K562 (cell line): ENCODE measurements around the gene SOWAHD. TPM values are rescaled to one million over a fixed set of nuclear protein-coding genes. Genes with fewer than 3 reads are reported as not detected.

Experiments
- ATAC-seq: fragments of 200-7000 bp; cut with Tn5 transposase; 3 replicates; pipeline ENCODE4 v1.9.1; 2020; ENCODE audit warnings: moderate library complexity
- BruUV-seq: library from RNA; stranded (reverse); fragments of 400-500 nt; replicated peaks from 2 replicates; lab custom pipeline; 2021; lab: Mats Ljungman, UMichigan
- CTCF ChIA-PET: fragments of 300-600 bp; formaldehyde crosslinking; extraction: SDS; loops from one replicate; lab custom pipeline; 2021; ENCODE audit warnings: low intra/inter-chr PET ratio; lab: Yijun Ruan, JAX
- POLR2A ChIA-PET: fragments of 300-600, 350-650 bp; sonication (Branson Sonifier 250); formaldehyde crosslinking; extraction: SDS; loops from one replicate; lab custom pipeline; 2021; ENCODE audit warnings: antibody characterized with exemption, inconsistent platforms; lab: Yijun Ruan, JAX
- DNase-seq, 4 experiments: peaks; one replicate each; pipeline versions ENCODE4 v3.0.0 to v3.0.0-alpha.2; 2011 to 2018; ENCODE audit warnings: low spot score in 3 of 4, mixed read lengths in 3 of 4; ENCODE audit errors: extremely low read depth in 1 of 4
- FAIRE-seq: peaks from 2 replicates; lab custom pipeline; 2011; peaks lifted over from hg19 to GRCh38; lab: Jason Lieb, UNC
- H2AFZ ChIP-seq: 2 replicates; pipeline ENCODE4 v1.6.0; 2011; ENCODE audit warnings: low read depth, low read length, control low read depth, inconsistent platforms
- H3K27ac ChIP-seq: fragments of 200-600 bp; 3 replicates; pipeline ENCODE4 v1.8.0; 2011; ENCODE audit warnings: low read depth, mild to moderate bottlenecking, control low read depth, inconsistent platforms, low read length, moderate library complexity, mixed read lengths; ENCODE audit errors: extremely low read depth
- H3K27me3 ChIP-seq, 2 experiments: fragments of 300-600 bp in 1 of 2; 2 replicates in 1 of 2; 3 replicates in 1 of 2; pipeline versions ENCODE4 v1.6.0 to v1.8.0; 2011; ENCODE audit warnings: inconsistent platforms in 2 of 2, low read length in 2 of 2, mild to moderate bottlenecking in 1 of 2, mixed read lengths in 1 of 2, moderate library complexity in 1 of 2; ENCODE audit not compliant: control insufficient read depth in 2 of 2, insufficient read depth in 2 of 2
- H3K36me3 ChIP-seq: fragments of 300-600 bp; 3 replicates; pipeline ENCODE4 v1.8.0; 2011; ENCODE audit warnings: mild to moderate bottlenecking, low read length, inconsistent platforms; ENCODE audit not compliant: control insufficient read depth, insufficient read depth
- H3K4me1 ChIP-seq, 2 experiments: fragments of 200-600 bp in 1 of 2; replicated peaks in 1 of 2; 2 replicates in 1 of 2; 3 replicates in 1 of 2; pipeline versions ENCODE4 v1.5.1 to v1.8.0; 2011; ENCODE audit warnings: inconsistent platforms in 2 of 2, low read length in 2 of 2, mild to moderate bottlenecking in 1 of 2, mixed read lengths in 1 of 2, moderate library complexity in 1 of 2; ENCODE audit not compliant: control insufficient read depth in 2 of 2, insufficient read depth in 2 of 2
- H3K4me2 ChIP-seq: 2 replicates; pipeline ENCODE4 v1.6.1; 2011; ENCODE audit warnings: low read length, control low read depth, inconsistent platforms, mixed read lengths; ENCODE audit not compliant: insufficient read depth
- H3K4me3 ChIP-seq: fragments of 200-600 bp; sonication (generic), shearing (Covaris generic); 2 replicates; pipeline ENCODE4 v1.5.1; 2016; ENCODE audit warnings: control low read depth, inconsistent platforms
- H3K79me2 ChIP-seq: fragments of 200-600 bp; 3 replicates; pipeline ENCODE4 v1.8.0; 2011; ENCODE audit warnings: low read length, inconsistent platforms; ENCODE audit not compliant: control insufficient read depth, insufficient read depth
- H3K9ac ChIP-seq, 2 experiments: 2 replicates each; pipeline versions ENCODE4 v1.6.0 to v1.6.1; 2011; ENCODE audit warnings: low read depth in 2 of 2, low read length in 2 of 2, control low read depth in 1 of 2, inconsistent platforms in 1 of 2, mild to moderate bottlenecking in 1 of 2, mixed read lengths in 1 of 2; ENCODE audit not compliant: insufficient read depth in 1 of 2
- H3K9me1 ChIP-seq: one replicate; pipeline ENCODE4 v1.6.0; 2011; ENCODE audit warnings: inconsistent platforms, mild to moderate bottlenecking, low read length, moderate library complexity; ENCODE audit not compliant: control insufficient read depth, insufficient read depth
- H3K9me3 ChIP-seq: replicated peaks from 2 replicates; pipeline ENCODE4 v1.5.1; 2011; ENCODE audit warnings: low read depth, low read length, inconsistent platforms; ENCODE audit not compliant: control insufficient read depth, insufficient read depth
- H4K20me1 ChIP-seq: replicated peaks from 2 replicates; pipeline ENCODE4 v1.6.1; 2011; ENCODE audit warnings: low read length, inconsistent platforms, mixed read lengths; ENCODE audit not compliant: control insufficient read depth, insufficient read depth
- ARID2 ChIP-seq: fragments of 450-650 bp; IDR thresholded peaks from 2 replicates; pipeline ENCODE4 v1.6.1; 2017; ENCODE audit warnings: antibody characterized with exemption, mild to moderate bottlenecking
- ARID4B ChIP-seq: sonication (generic); formaldehyde crosslinking; IDR thresholded peaks from 2 replicates; pipeline ENCODE4 v1.8.0; 2022; ENCODE audit warnings: mild to moderate bottlenecking, missing genetic modification reagents
- MAZ ChIP-seq, 2 experiments: fragments of 450-650 bp in 1 of 2; sonication (generic) in 1 of 2; formaldehyde crosslinking; IDR thresholded peaks in 1 of 2; conservative IDR thresholded peaks in 1 of 2; 2 replicates each; pipeline versions ENCODE4 v1.4.0 to v1.5.0; 2020; ENCODE audit warnings: mild to moderate bottlenecking in 1 of 2, missing genetic modification reagents in 1 of 2
- MXI1 ChIP-seq: IDR thresholded peaks from 2 replicates; pipeline ENCODE4 v1.6.1; 2011; ENCODE audit warnings: low read depth, mild to moderate bottlenecking, improper control_type of control experiment, low read length
- PHTF2 ChIP-seq: fragments of 250-450 bp; sonication (Bioruptor Pico); IDR thresholded peaks from 2 replicates; pipeline ENCODE4 v1.5.0; 2021; ENCODE audit warnings: mild to moderate bottlenecking
- RNF219 ChIP-seq: fragments of 250-450 bp; sonication (Bioruptor Pico); IDR thresholded peaks from 2 replicates; pipeline ENCODE4 v1.5.0; 2022; ENCODE audit warnings: mild to moderate bottlenecking
- TCFL5 ChIP-seq: fragments of 250-450 bp; sonication (Bioruptor Pico); conservative IDR thresholded peaks from 2 replicates; pipeline ENCODE4 v1.6.1; 2021; ENCODE audit warnings: mild to moderate bottlenecking, moderate library complexity, matching md5 sums
- TRIM24 ChIP-seq, 2 experiments: fragments of 450-650 bp; IDR thresholded peaks; 2 replicates each; pipeline ENCODE4 v1.6.1; 2016
- YY1 ChIP-seq, 3 experiments: IDR thresholded peaks; 2 replicates each; pipeline ENCODE4 v1.6.1; 2011; ENCODE audit warnings: low read length in 2 of 3, mild to moderate bottlenecking in 2 of 3, moderate library complexity in 2 of 3, borderline replicate concordance in 1 of 3, control low read depth in 1 of 3, low read depth in 1 of 3; ENCODE audit not compliant: insufficient read depth in 3 of 3, insufficient replicate concordance in 2 of 3, control insufficient read depth in 1 of 3, insufficient read length in 1 of 3; ENCODE audit errors: extremely low read depth in 1 of 3
- ZNF217 ChIP-seq: sonication (generic); formaldehyde crosslinking; IDR thresholded peaks from 2 replicates; pipeline ENCODE4 v1.8.0; 2022; ENCODE audit warnings: mild to moderate bottlenecking, missing genetic modification reagents
- ZNF316 ChIP-seq: fragments of 450-650 bp; IDR thresholded peaks from 2 replicates; pipeline ENCODE4 v1.6.1; 2016
- ZNF589 ChIP-seq: fragments of 200-800 bp; sonication (Bioruptor generic); IDR thresholded peaks from 2 replicates; pipeline ENCODE4 v1.6.1; 2016; ENCODE audit warnings: low read depth, missing genetic modification characterization, missing compliant biosample characterization
- WGBS: fragments of 100-300 bp; shearing (Covaris generic); methylation state at CpG from one replicate; pipeline ENCODE4 v1.1.6; 2016; ENCODE audit warnings: low coverage, mixed read lengths; ENCODE audit not compliant: insufficient coverage; ENCODE audit errors: missing lambda C conversion rate; 5-methylcytosine and 5-hydroxymethylcytosine counted together
- in situ Hi-C: fragments of 300-500 bp; cut with MboI; formaldehyde crosslinking; loops from 4 replicates; pipeline ENCODE4 v1.15.0; 2018; ENCODE audit warnings: inconsistent platforms, mixed read lengths
- intact Hi-C: fragments of 100-400 bp; cut with micrococcal nuclease; formaldehyde crosslinking; loops from 2 replicates; pipeline ENCODE4 v1.14.2; 2022
- polyA plus RNA-seq, 8 experiments: library from polyadenylated mRNA; depleted of rRNA in 4 of 8; stranded (reverse) in 5 of 8; unstranded in 3 of 8; fragments of >200 nt; fragmentation: Nextera tagmentation in 2 of 8; fragmentation: Illumina TruSeq in 1 of 8; extraction: Ambion mirVana in 2 of 8; extraction: Trizol in 1 of 8; gene quantifications; 2 replicates each; pipeline versions ENCODE4 v1.2.1 to v1.2.3, GENCODE V29; 2011 to 2014; ENCODE audit warnings: inconsistent platforms in 1 of 8, missing spikeins in 1 of 8
- total RNA-seq, 7 experiments: library from RNA; depleted of rRNA in 6 of 7; stranded (reverse); fragments of >200 nt in 6 of 7; fragmentation: Illumina TruSeq in 2 of 7; extraction: Trizol in 2 of 7; gene quantifications; 2 replicates each; pipeline versions ENCODE4 v1.2.1 to v1.2.3, GENCODE V29; 2011 to 2021; ENCODE audit warnings: low replicate concordance in 1 of 7
- TF ChIP-seq, protein P1 (sequence below): fragments of 250-450 bp; sonication (Bioruptor Pico); IDR thresholded peaks from 2 replicates; pipeline ENCODE4 v1.4.0; 2020; ENCODE audit warnings: mild to moderate bottlenecking

SOWAHD gene
- total and polyA plus RNA-seq, 9 of the 15 experiments (the other 6 are each of a cell fraction or from before 2014, with no cell fraction given), result 0.13 to 0.29 TPM; not detected in 7

DNA sequence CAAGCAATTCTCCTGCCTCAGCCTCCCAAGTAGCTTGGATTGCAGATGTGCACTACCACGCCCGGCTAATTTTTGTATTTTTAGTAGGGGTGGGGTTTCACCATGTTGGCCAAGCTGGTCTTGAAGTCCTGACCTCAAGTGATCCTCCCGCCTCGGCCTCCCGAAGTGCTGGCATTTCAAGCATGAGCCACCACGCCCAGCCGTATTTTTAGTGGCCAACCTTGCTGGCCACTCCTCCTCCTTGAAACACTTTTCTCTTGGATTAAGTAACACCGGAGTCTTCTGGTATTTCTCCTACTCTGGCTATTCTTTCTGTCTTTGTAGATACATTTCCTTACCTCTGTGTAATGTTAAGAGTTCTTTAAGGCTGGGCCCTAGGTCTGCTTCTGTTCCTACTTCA is 44.2 kb downstream of the SOWAHD start:
- Histone ChIP-seq H3K4me2 (no peak overlapping the region), H3K9ac (no peak overlapping the region), H3K4me1 (no peaks in the 10 kb centered on the region; a peak in 1 of 5 replicates), H3K9me3 (no peaks in the 10 kb centered on the region), H3K36me3 (no peaks in the 10 kb centered on the region), H3K4me3 (no peak overlapping the region), H3K79me2 (no peaks in the 10 kb centered on the region), H3K27ac (no peak overlapping the region), H2AFZ (no peak overlapping the region), H4K20me1 (no peaks in the 10 kb centered on the region), H3K27me3 (no peaks in the 10 kb centered on the region), H3K9me1 (no peaks in the 10 kb centered on the region)
- CTCF ChIA-PET, result no interaction called here
- POLR2A ChIA-PET, result no interaction called here
- intact Hi-C loops (no loop called here), in situ Hi-C loops (no loop called here)
- no peak for DNase-seq
- no peak for FAIRE-seq
- 66% methylated on average over 8 of the region's 8 CpGs for WGBS
- no TSS peak for BruUV-seq
- no peak for ATAC-seq
- TF ChIP-seq MXI1 (no peak), ARID2 (no peak), ARID4B (CRISPR knock-in tag) (no peak), ZNF217 (CRISPR knock-in tag) (no peak), TCFL5 (CRISPR knock-in tag) (no peak), MAZ (CRISPR knock-in tag; conservative IDR thresholded peaks at IDR 0.05 in 1 of 2, IDR thresholded peaks at IDR 0.05 in 1 of 2) (no peak), RNF219 (CRISPR knock-in tag) (no peak), PHTF2 (CRISPR knock-in tag) (no peak), TRIM24 (IDR thresholded peaks at IDR 0.05) (no peak), ZNF316 (no peak), YY1 (IDR thresholded peaks at IDR 0.05; ENCODE audit: borderline replicate concordance in 1 of 3, control insufficient read depth in 1 of 3, extremely low read depth in 1 of 3, insufficient read depth in 3 of 3, insufficient read length in 1 of 3, insufficient replicate concordance in 2 of 3, low read depth in 1 of 3, low read length in 2 of 3) (no peak), ZNF589 (CRISPR knock-in tag) (no peak)
- TF ChIP-seq, protein P1, sequence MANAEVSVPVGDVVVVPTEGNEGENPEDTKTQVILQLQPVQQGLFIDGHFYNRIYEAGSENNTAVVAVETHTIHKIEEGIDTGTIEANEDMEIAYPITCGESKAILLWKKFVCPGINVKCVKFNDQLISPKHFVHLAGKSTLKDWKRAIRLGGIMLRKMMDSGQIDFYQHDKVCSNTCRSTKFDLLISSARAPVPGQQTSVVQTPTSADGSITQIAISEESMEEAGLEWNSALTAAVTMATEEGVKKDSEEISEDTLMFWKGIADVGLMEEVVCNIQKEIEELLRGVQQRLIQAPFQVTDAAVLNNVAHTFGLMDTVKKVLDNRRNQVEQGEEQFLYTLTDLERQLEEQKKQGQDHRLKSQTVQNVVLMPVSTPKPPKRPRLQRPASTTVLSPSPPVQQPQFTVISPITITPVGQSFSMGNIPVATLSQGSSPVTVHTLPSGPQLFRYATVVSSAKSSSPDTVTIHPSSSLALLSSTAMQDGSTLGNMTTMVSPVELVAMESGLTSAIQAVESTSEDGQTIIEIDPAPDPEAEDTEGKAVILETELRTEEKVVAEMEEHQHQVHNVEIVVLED (CRISPR knock-in tag), result no peak
